Stimulated activated effector memory CD8-positive, alpha-beta T cell treated with anti-CD3 and anti-CD28 coated beads, Interleukin-12 subunit alpha, Interleukin-12 subunit beta, amount 100 ng/mL, for 72 hours (primary cell): ENCODE data around the gene PHF24.
"Not testable (repeated sequence)": the region's sequence is repeated elsewhere in the genome, so short reads cannot be mapped to it uniquely, and the experiment has no call there.

Source experiments
- ATAC-seq: fragments of 150-1000 bp; cut with Tn5 transposase; 2 replicates; pipeline ENCODE4 v1.10.0; 2021
- DNase-seq, 2 donors: peaks; one replicate each; pipeline ENCODE4 v3.0.0; 2021 to 2022; ENCODE audit warnings: low spot score in 2 of 2
- H3K27ac Mint-ChIP-seq: one replicate; pipeline ENCODE4 v1.8.0; 2022; ENCODE audit warnings: mild to moderate bottlenecking, mixed read lengths
- H3K36me3 Mint-ChIP-seq: one replicate; pipeline ENCODE4 v1.8.0; 2022; ENCODE audit warnings: mild to moderate bottlenecking, mixed read lengths
- H3K4me1 Mint-ChIP-seq: one replicate; pipeline ENCODE4 v1.8.0; 2022; ENCODE audit warnings: mixed read lengths
- H3K4me3 Mint-ChIP-seq: one replicate; pipeline ENCODE4 v1.8.0; 2022; ENCODE audit warnings: mild to moderate bottlenecking, mixed read lengths
- H3K9me3 Mint-ChIP-seq: one replicate; pipeline ENCODE4 v1.8.0; 2022; ENCODE audit warnings: mixed read lengths

The PHF24 gene

DNA sequence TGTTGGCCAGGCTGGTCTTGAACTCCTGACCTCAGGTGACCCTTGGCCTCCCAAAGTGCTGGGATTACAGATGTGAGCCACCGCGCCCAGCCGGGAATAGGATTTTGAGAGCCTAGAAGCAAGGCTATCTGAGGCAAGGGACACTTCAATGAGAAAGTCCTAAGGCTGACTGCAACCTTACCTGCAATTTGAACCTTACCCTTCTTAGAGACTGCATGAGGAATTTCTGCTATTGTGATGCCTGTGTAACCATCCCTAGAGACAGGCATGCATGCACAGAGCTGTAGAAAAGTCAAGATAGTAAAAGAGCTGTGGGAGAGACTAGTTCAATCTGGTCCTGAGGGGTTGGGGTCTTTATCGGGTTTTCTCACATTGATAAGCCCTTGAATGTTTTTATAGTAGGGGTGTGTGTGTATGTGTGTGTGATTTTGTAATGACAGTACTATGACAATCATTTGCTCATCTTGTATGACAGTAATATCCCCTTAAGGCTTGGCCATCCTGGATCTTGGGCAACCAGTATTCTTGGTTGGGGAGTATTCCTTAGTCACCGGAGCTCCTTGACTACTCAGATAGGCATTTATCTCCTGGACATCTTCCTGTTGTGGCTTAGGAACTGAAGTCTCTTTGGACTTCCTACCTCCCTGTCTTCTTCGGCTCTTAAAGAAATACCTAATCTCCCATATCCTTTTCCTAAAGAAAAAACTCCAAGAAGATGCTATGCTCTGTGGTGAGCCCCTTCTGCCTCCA is 42.6 kb downstream of the PHF24 start:
- Mint-ChIP-seq H3K27ac (no peak overlapping the region), H3K9me3 (no peaks in the 10 kb centered on the region), H3K4me3 (no peak overlapping the region), H3K4me1 (peaks cover 16% of the 10 kb centered on the region), H3K36me3 (peaks cover 7% of the 10 kb centered on the region)
- no peak for ATAC-seq
- peak in 1 of 2 donors; percentile 36 for DNase-seq

DNA sequence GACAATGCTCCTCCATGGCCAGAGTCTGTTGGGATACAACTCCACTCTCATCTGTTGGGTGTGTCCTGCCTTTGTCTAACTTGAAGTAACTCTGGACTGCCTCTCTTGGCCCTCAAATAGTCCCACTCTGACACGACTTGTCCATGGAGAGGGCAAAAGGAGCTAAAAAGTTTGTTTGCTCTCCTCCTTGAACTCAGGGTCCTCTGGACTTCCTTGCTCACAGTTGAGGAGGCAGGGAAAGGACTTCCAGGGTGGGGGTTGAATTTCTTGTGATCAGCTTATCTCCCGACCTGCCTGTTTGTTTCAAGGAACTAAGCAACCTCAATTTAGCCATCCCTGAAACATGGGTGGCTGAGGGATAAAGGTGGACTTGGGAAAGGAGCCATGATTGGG is 43.2 kb downstream of the PHF24 start:
- Mint-ChIP-seq H3K36me3 (peaks cover 6% of the 10 kb centered on the region), H3K4me1 (peaks cover 16% of the 10 kb centered on the region), H3K4me3 (no peak overlapping the region), H3K9me3 (no peaks in the 10 kb centered on the region), H3K27ac (peak overlapping the region; percentile 20)
- no peak for DNase-seq
- ATAC-seq, result no peak

DNA sequence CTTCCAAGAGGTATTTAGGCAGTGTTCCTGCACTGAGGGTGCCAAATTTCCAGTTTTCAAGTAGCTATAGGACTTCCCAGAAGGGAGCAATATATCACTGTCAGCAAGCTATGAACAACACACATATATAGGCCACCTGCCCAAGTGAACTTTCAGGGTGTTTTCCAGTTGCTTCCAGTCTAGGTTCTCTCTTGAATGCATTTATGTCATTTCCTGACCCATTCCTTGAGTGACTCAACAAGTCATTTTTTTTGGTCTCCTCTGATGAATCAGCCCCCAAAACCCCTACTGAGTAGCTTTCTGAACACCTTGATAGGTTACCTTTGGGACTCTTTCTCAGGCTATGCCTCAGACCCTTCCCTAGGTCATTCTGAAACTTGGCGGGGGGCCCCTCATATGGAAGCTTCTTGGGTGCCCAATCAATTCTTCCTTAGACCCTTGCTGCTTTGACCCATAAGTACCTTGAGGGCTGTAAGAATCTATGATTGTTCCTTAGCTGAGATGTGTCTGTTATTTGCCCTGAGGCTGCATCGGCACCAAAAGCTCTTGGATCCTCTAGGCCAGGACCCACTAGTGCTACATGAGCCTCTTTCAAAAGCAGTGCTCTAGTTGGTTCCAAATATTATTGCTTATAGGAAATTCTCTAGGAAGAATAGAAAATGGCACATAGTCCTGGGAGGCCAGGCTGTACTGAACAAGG is 43.9 kb downstream of the PHF24 start:
- ATAC-seq (peak; percentile 90), DNase-seq (no peak)
- Mint-ChIP-seq H3K4me3 (no peak overlapping the region), H3K36me3 (no peaks in the 10 kb centered on the region), H3K27ac (peak overlapping the region; percentile 20), H3K9me3 (no peaks in the 10 kb centered on the region), H3K4me1 (peaks cover 16% of the 10 kb centered on the region)

DNA sequence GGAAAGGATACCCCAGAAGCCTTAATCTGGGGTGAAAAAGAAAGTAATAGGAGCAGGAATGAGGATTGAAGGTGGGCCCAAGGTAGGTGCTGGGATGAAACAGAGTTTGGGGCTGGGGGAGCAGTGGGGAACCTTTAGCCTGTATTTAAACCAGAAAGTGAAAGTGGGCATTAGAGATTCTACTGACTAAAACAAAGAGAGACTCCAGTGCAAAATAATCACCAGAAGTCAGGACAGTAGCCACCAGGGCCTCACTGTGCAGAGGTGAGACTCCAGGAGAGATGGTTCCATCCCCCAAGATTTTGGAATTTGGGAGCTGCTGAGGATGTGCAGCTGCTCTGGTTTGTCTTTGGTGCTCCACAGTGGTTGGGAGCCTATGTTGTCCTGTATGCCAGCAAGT is 44.5 kb downstream of the PHF24 start:
- no peak for ATAC-seq
- Mint-ChIP-seq H3K36me3 (no peaks in the 10 kb centered on the region), H3K4me1 (peaks cover 16% of the 10 kb centered on the region), H3K4me3 (no peak overlapping the region), H3K9me3 (no peaks in the 10 kb centered on the region), H3K27ac (peak overlapping the region; percentile 20)
- DNase-seq, result no peak

DNA sequence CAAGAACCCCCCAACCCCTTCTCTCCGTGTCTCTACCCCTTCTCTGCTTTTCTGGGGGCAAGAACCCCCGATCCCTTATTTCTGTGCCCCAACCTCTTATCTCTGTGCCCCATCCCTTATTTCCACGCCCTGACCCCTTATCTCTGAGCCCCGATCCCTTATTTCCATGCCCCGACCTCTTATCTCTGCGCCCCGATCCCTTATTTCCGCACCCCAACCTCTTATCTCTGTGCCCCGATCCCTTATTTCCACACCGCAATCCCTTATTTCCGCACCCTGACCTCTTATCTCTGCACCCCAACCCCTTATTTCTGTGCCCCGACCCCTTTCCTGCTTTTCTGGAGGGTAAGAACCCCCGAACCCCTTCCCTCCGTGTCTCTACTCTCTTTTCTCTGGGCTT is 46.2 kb downstream of the PHF24 start:
- not testable (repeated sequence) for H3K4me3 Mint-ChIP-seq, H3K9me3 Mint-ChIP-seq, DNase-seq, H3K36me3 Mint-ChIP-seq, H3K27ac Mint-ChIP-seq, ATAC-seq
- H3K4me1 Mint-ChIP-seq, result peaks cover 16% of the 10 kb centered on the region

DNA sequence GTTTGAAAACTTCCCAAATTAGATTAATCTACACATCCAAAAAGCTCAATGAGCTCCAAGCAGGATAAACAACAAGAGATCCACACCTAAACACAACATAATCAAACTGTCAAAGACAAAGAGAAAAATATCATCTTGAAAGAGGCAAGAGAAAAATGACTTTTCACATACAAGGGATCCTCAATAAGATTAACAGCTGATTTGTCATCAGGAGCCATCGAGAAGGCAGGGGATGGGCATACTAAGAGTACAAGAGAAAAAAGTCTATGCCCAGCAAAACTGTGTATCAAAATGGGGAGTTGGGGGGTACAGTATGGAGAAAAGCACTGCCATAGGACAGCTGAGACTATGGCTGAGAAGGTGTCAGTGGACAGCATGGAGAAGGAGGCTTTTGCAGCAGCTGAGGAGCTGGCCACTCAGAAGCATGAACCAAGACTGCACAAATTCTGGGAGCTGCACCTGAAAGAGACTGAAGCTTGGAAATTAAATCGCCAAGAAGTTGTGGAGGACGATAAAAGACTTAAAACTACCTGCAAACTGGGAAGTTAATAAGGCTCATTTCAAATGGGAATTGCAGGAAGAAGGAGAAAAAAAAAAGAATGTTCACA is 52.4 kb downstream of the PHF24 start:
- no peak for DNase-seq
- no peak for ATAC-seq
- H3K4me1 Mint-ChIP-seq, result no peaks in the 10 kb centered on the region
- H3K9me3 Mint-ChIP-seq, result peaks cover 13% of the 10 kb centered on the region
- H3K36me3 Mint-ChIP-seq, result peaks cover 32% of the 10 kb centered on the region
- no peak overlapping the region for H3K27ac Mint-ChIP-seq
- no peak overlapping the region for H3K4me3 Mint-ChIP-seq

DNA sequence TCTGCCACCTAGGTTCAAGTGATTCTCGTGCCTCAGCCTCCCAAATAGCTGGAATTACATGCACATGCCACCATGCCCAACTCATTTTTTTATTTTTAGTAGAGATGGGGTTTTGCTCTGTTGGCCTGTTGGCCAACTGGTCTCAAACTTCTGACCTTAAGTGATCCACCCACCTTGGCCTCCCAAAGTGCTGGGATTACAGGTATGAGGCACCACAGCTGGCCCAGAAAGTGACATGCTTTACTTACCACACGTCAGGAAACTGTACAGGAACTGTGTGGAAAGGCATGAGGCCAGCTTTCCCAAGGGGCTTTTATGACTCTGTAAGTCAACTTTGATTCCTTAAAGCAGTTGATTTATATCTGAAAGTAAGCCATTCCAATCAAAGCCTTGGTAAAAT is 56.4 kb downstream of the PHF24 start:
- ATAC-seq, result no peak
- Mint-ChIP-seq H3K27ac (no peak overlapping the region), H3K4me1 (no peaks in the 10 kb centered on the region), H3K36me3 (peaks cover 31% of the 10 kb centered on the region), H3K4me3 (no peak overlapping the region), H3K9me3 (peaks cover 13% of the 10 kb centered on the region)
- DNase-seq, result no peak

DNA sequence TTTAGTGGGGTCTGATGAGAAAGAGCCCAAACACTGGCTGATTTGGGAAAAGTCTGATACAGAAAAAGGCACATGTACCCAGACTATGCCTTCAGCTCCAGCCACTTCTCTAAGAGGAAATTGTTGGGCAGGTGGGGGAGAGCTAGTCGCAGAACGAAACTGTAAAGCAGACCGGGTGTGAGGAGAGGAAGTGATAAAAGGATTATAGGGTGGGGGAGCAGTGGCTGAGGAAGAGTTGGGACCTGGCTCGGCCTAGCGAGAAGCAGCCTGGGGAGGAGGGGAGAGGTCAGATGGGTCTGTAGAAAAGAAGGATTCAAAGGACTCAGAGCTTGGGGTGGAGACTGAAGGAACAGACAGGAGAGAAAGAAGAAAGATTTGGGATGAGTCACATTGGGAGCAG is 65.4 kb downstream of the PHF24 start:
- H3K4me1 Mint-ChIP-seq, H3K9me3 Mint-ChIP-seq, ATAC-seq, H3K27ac Mint-ChIP-seq, DNase-seq, H3K36me3 Mint-ChIP-seq, H3K4me3 Mint-ChIP-seq: not testable (repeated sequence)

DNA sequence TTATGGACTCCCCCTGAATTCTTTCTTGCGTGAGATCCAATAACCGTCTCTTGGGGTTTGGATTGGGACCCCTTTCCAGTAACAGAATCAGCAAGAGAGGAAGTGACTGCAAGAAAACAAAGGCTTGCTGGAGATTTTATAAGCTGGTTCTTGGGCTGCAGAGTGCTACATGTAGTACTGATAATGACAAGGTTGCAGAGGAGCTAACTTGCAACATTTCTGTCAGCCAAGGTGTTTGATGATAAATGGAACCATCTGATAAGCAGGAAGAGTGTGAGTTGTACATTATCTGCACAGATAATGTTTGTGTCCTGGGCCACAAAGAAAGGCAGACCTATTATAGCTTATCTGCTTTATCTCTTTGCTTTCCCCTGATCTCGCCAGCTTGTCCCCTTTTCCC is 68.6 kb downstream of the PHF24 start:
- DNase-seq (no peak), ATAC-seq (no peak)
- Mint-ChIP-seq H3K4me1 (peaks cover 8% of the 10 kb centered on the region), H3K27ac (no peak overlapping the region), H3K36me3 (peaks cover 3% of the 10 kb centered on the region), H3K9me3 (no peaks in the 10 kb centered on the region), H3K4me3 (no peak overlapping the region)

DNA sequence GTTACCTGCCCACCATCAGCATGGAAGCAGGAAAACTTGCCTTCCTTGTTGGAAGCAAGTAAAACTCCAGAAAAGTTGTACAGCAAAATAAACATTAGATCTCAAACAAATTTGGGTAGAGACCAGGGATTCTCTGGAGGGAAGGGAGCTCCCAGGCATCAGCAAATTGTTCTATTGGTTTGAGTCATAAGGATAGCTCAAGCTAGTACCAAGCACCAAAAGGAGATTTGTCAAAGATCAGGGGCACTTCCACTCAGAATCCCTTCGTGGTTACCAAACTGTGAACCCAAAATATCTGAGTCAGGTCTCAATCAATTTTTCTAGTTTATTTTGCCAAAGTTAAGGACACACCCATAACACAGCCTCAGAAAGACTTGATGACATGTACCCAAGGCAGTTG is 69.3 kb downstream of the PHF24 start:
- Mint-ChIP-seq H3K4me1 (peaks cover 8% of the 10 kb centered on the region), H3K4me3 (no peak overlapping the region), H3K36me3 (peaks cover 7% of the 10 kb centered on the region), H3K9me3 (no peaks in the 10 kb centered on the region), H3K27ac (no peak overlapping the region)
- ATAC-seq (no peak), DNase-seq (no peak)

DNA sequence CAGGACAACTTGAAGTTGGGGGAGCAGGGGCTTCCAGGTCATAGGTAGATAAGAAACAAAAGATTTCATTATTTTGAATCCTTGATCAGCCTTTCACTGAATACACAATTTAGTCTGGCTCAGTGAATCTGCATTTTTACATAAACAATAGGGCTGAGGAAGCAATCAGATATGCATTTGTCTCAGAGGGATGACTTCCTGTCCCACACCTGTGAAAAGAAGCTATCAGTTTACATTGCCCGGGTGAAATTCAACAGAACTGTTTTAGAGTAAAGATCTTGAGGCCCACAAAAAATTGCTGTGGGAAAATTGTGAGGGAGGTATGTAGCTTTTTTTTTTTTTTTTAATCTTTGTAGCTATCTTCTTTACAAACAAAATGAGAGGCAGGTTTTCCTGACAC is 69.8 kb downstream of the PHF24 start:
- no peak for DNase-seq

DNA sequence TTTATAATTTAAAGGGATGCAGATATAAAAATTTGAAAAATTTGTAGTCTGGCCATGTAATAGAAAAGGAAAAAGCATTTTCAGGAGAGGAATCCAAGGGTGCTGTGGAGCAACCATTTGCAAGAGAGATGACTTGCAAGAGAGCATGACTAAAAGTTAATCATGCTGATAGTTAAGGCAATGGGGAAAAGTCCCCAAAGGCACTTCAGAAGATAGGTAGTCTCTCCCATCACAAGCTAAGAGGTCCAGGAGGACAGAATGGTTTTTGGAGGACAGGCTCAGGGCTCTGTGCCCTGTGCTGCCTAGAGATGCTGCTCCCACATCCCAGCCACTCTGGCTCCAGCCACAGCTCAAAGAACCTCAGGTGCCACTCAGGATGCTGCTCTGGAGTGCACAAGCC is 70.3 kb downstream of the PHF24 start:
- ATAC-seq (no peak), DNase-seq (no peak)
- H3K36me3 Mint-ChIP-seq, result peaks cover 10% of the 10 kb centered on the region
- H3K27ac Mint-ChIP-seq, result no peak overlapping the region
- peaks cover 6% of the 10 kb centered on the region for H3K4me1 Mint-ChIP-seq
- H3K9me3 Mint-ChIP-seq, result no peaks in the 10 kb centered on the region
- H3K4me3 Mint-ChIP-seq, result no peak overlapping the region

More for the DNA sequence above, 69.8 kb downstream of the PHF24 start:
- H3K4me1 Mint-ChIP-seq, result peaks cover 8% of the 10 kb centered on the region
- H3K27ac Mint-ChIP-seq, result no peak overlapping the region
- H3K36me3 Mint-ChIP-seq, result peaks cover 10% of the 10 kb centered on the region
- no peak for ATAC-seq
- no peak overlapping the region for H3K4me3 Mint-ChIP-seq
- no peaks in the 10 kb centered on the region for H3K9me3 Mint-ChIP-seq

DNA sequence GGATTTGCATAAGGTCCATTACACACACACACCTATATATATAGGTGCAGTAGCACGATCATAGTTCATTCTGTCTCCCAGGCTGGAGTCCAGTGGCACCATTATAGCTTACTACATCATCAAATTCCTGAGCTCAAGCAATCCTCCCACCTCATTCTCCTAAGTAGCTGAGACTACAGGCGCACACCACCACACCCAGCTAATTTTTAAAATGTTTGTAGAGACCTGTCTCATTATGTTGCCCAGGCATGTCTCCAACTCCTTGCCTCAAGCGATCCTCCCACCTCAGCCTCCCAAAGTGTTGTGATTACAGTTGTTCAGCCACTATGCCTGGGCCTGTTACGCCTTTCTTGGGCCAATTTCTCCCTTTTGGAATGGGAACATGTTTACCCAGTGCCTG is 71.2 kb downstream of the PHF24 start:
- no peaks in the 10 kb centered on the region for H3K9me3 Mint-ChIP-seq
- DNase-seq, result no peak
- H3K36me3 Mint-ChIP-seq, result peaks cover 10% of the 10 kb centered on the region
- H3K4me1 Mint-ChIP-seq, result no peaks in the 10 kb centered on the region
- no peak overlapping the region for H3K27ac Mint-ChIP-seq
- H3K4me3 Mint-ChIP-seq, result no peak overlapping the region
- ATAC-seq, result no peak

DNA sequence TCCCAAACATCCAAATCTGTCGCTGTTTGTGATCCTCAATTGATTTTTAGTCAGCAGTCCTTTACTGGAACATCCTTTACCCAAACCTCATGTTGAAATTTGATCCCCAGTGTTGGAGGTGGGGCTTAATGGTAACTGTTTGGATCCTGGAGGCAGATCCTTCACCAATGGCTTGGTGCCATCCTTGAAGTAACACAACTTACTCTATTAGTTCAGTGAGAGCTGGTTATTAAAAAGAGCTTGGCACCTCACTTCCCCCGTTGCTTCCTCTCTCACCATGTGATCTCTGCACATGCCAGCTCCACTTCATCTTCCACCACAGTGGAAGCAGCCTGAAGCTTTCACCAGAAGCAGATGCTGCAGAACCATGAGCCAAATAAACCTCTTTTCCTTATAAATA is 71.8 kb downstream of the PHF24 start:
- ATAC-seq (no peak), DNase-seq (no peak)
- Mint-ChIP-seq H3K36me3 (peaks cover 10% of the 10 kb centered on the region), H3K4me3 (no peak overlapping the region), H3K27ac (peak overlapping the region; percentile 18), H3K4me1 (no peaks in the 10 kb centered on the region), H3K9me3 (no peaks in the 10 kb centered on the region)
